GM12865 (cell line): Measurements from ENCODE around the gene PCBD1.

Experiments
- DNase-seq: peaks from one replicate; pipeline ENCODE4 v3.0.0; 2010; ENCODE audit warnings: low read depth
- H3K4me3 ChIP-seq: 2 replicates; pipeline ENCODE4 v1.5.1; 2011; ENCODE audit warnings: mild to moderate bottlenecking, low read depth, low read length, control low read depth
- TF ChIP-seq, protein P1 (sequence below): IDR thresholded peaks from 2 replicates; pipeline ENCODE4 v1.5.1; 2011; ENCODE audit warnings: low read length, control low read depth, low read depth, inconsistent platforms; ENCODE audit not compliant: insufficient read depth; ENCODE audit errors: missing control alignments

PCBD1 gene

DNA sequence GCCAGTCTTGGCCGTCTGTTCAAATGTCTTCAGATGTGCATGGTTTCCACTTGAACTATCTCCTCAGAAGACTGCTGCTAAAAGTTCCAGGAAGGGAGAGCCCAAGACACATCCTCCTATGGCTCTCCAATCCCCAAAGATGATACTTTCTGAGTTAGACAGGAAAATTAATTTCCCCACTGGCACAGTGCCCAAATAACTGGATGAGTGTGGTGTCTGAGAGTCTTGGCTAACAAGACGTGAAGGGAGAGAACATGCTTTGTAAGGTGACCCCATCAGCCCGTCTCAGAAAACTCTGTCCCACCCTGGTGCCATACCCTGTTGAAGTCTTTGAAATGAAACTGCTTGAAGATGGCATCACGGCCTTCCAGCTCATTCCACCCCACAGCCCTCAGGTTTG, 2.9 kb downstream of the PCBD1 start:
- no peak for DNase-seq
- H3K4me3 ChIP-seq, result no peak overlapping the region
- TF ChIP-seq, protein P1, sequence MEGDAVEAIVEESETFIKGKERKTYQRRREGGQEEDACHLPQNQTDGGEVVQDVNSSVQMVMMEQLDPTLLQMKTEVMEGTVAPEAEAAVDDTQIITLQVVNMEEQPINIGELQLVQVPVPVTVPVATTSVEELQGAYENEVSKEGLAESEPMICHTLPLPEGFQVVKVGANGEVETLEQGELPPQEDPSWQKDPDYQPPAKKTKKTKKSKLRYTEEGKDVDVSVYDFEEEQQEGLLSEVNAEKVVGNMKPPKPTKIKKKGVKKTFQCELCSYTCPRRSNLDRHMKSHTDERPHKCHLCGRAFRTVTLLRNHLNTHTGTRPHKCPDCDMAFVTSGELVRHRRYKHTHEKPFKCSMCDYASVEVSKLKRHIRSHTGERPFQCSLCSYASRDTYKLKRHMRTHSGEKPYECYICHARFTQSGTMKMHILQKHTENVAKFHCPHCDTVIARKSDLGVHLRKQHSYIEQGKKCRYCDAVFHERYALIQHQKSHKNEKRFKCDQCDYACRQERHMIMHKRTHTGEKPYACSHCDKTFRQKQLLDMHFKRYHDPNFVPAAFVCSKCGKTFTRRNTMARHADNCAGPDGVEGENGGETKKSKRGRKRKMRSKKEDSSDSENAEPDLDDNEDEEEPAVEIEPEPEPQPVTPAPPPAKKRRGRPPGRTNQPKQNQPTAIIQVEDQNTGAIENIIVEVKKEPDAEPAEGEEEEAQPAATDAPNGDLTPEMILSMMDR, result no peak

DNA sequence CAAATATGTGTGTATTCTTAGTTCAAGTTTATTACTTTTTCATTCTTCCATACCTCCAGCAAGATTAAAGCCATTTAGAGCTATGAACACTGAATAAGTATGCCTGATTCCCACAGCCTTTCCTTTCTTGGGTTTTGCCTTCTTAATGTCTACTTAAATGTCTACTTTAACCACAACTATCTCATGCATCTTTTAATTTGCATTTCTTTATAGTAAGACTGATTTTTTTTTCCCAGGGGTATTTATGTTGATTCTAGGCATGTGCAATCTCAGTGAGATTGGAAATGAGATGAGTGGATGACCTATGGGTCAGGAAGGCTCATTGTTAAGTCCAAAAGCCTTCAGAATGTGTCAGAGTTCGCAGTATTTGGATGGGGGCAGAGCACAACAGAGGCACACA, 3.6 kb downstream of the PCBD1 start:
- TF ChIP-seq, protein P1, result no peak
- no peak for DNase-seq

DNA sequence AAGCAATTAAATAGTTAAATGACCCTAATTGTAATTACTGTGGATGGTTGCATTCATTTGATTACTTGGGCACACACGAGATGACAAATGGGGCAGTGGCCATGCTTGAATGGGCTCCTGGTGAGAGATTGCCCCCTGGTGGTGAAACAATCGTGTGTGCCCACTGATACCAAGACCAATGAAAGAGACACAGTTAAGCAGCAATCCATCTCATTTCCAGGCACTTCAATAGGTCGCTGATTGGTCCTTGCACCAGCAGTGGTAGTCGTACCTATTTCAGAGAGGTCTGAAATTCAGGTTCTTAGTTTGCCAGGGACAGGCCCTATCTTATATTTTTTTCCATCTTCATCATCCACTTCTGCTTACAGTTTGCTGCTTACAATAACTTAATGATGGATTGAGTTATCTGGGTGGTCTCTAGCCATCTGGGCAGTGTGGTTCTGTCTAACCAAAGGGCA, 8.3 kb downstream of the PCBD1 start:
- peak; percentile 86 for DNase-seq
- TF ChIP-seq, protein P1, result peak; percentile 86
- H3K4me3 ChIP-seq, result no peak overlapping the region

More for the DNA sequence above, 3.6 kb downstream of the PCBD1 start:
- H3K4me3 ChIP-seq, result no peak overlapping the region

DNA sequence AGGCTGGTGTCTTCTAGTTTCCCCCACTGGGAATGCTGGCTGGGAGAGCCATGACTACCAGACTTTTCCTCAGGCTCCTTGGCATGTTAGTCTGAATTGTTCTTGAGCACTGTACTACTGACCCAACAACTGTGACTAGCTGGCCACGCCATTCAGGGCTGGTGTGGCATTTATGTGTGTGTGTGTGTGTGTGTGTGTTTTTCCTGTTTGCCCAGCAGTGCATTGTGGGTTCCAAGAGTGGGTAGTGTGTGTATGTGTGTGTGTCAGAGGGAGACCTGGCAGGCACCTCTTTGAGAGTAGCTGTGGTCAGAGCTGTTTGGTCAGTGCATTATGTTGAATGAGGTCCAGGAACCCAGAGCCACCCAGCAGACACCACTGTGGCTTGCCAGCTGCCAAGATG, 9.2 kb downstream of the PCBD1 start:
- DNase-seq, result no peak
- no peak overlapping the region for H3K4me3 ChIP-seq
- TF ChIP-seq, protein P1, result no peak

DNA sequence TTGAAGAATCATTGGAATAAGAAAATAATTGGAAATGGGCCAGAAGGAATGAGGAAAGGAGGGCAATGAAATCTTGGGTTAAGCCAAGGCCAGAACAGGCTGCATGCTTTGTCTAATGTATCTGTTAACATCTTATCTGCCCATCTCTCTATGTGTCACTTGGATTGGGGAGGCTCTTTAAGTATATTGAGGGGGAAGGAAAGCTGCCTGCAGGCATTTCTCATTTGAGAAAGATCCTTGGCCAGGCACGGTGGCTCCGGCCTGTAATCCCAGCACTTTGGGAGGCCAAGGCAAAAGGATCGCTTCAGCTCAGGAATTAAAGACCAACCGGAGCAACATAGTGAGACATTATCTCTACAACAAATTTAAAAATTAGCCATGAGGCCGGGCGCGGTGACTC, 14.3 kb downstream of the PCBD1 start:
- H3K4me3 ChIP-seq, result no peak overlapping the region
- TF ChIP-seq, protein P1, result no peak
- no peak for DNase-seq

DNA sequence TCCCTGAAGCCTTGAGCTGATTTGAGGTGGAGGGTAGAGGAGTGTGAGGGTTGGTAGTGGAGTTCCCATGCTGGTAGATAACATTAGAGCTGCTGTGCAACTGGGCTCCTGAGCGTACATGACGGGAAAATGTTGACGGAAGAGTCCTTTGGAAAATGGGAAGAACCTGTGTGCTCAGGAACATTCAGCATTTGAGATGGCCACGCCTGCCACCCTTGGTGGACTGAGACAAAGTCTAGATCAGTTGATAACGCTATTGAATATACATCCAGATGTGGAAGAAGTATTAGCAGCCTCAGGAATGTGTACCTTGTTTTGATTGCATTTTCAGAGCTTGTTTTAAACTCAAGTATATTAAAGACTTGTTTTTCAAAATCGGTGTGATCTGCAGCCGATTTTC, 16.1 kb downstream of the PCBD1 start:
- no peak for DNase-seq
- H3K4me3 ChIP-seq, result no peak overlapping the region
- TF ChIP-seq, protein P1, result no peak

DNA sequence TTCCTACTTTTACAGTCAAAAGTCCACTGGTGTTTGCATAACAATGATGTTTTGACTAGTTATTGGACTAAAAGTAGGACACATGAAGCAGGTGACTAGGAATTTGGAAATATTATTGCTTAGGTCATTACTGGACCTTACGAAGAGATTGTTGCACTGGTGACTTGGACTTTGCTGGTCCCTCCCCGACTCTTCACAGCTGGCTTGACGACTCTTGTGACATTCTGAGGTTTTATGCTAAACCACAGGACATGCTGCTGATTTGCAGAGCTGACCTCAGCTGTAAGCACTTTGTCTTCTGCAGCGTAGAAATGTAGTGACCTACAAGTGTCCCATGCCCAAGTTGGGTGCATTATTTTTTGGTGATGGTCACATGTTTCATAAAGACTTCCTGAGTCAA, 21.9 kb downstream of the PCBD1 start:
- H3K4me3 ChIP-seq, result no peak overlapping the region
- peak; percentile 11 for DNase-seq
- TF ChIP-seq, protein P1, result no peak
